Astrocyte (in vitro differentiated cells and primary cell): Measurements from ENCODE around the gene NKX1-2.

Experiments
- CTCF ChIP-seq: IDR thresholded peaks from 2 replicates; pipeline ENCODE4 v1.5.1; 2011; ENCODE audit warnings: low read depth, mild to moderate bottlenecking, inconsistent platforms, low read length, moderate library complexity; ENCODE audit not compliant: insufficient read depth
- EZH2 ChIP-seq: IDR thresholded peaks from 2 replicates; pipeline ENCODE4 v1.6.1; 2012; ENCODE audit warnings: mild to moderate bottlenecking, low read length, inconsistent platforms; ENCODE audit not compliant: insufficient read depth

DNA sequence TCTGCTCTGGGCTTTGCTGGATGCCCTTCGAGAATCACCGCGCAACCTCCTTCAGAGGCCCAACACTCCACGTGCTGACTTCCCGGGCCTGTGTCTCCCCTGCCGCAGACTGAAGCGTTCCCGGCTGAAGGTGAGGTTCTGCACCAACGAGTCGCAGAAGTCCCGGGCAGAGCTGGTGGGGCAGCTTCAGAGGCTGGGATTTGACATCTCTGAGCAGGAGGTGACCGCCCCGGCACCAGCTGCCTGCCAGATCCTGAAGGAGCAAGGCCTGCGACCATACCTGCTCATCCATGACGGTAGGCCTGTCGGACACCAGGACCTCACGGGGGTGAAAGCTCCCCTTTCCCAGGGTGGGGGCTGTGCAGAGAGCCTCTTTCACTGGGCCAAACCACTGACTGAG is 34.2 kb upstream of the NKX1-2 start:
- TF ChIP-seq CTCF (no peak), EZH2 (no peak)
